Measurements from ENCODE around the gene DDO. TPM values are rescaled to one million over a fixed set of nuclear protein-coding genes. Genes with fewer than 3 reads are reported as not detected.

Gene DDO
- total RNA-seq, 2 donors from 2014 or later, result 4.4 to 13.7 TPM

- Histone ChIP-seq H3K9me3 (no peaks in the 10 kb centered on the region), H3K4me3 (no peak overlapping the region), H3K36me3 (no peaks in the 10 kb centered on the region), H3K4me1 (peaks cover 0 to 33% of the 10 kb centered on the region in 2 donors), H3K27ac (no peak overlapping the region), H3K27me3 (no peaks in the 10 kb centered on the region)
- no peak for DNase-seq (ENCODE audit: low spot score)
- no peak for TF ChIP-seq CTCF (IDR thresholded peaks at IDR 0.05)
Measured at GRCh38 chr6:110398778-110399177, 16.6 kb downstream of the DDO start.

GRCh38 chr6:110395221-110395620 lies 20.2 kb downstream of the DDO start:
- H3K4me3 ChIP-seq, result no peak overlapping the region
- TF ChIP-seq CTCF (IDR thresholded peaks at IDR 0.05), result no peak
- peak overlapping the region; percentile 14 to 54 for H3K27ac ChIP-seq
- H3K27me3 ChIP-seq, result no peaks in the 10 kb centered on the region
- DNase-seq (ENCODE audit: low spot score), result no peak
- no peaks in the 10 kb centered on the region for H3K36me3 ChIP-seq
- peaks cover 0 to 33% of the 10 kb centered on the region in 2 donors for H3K4me1 ChIP-seq
- no peaks in the 10 kb centered on the region for H3K9me3 ChIP-seq

GRCh38 chr6:110394409-110394808 lies 21.0 kb downstream of the DDO start:
- peak overlapping the region; percentile 14 to 54 for H3K27ac ChIP-seq
- H3K36me3 ChIP-seq, result no peaks in the 10 kb centered on the region
- no peak overlapping the region for H3K4me3 ChIP-seq
- peaks cover 0 to 32% of the 10 kb centered on the region in 2 donors for H3K4me1 ChIP-seq
- DNase-seq (ENCODE audit: low spot score), result no peak
- no peak for TF ChIP-seq CTCF (IDR thresholded peaks at IDR 0.05)
- H3K9me3 ChIP-seq, result no peaks in the 10 kb centered on the region
- H3K27me3 ChIP-seq, result no peaks in the 10 kb centered on the region

- Histone ChIP-seq H3K27me3 (no peaks in the 10 kb centered on the region), H3K4me1 (peaks cover 0 to 29% of the 10 kb centered on the region in 2 donors), H3K36me3 (no peaks in the 10 kb centered on the region), H3K27ac (no peak overlapping the region), H3K4me3 (no peak overlapping the region), H3K9me3 (no peaks in the 10 kb centered on the region)
- no peak for TF ChIP-seq CTCF (IDR thresholded peaks at IDR 0.05)
- DNase-seq (ENCODE audit: low spot score), result no peak
Measured at GRCh38 chr6:110392727-110393126, 22.6 kb downstream of the DDO start.

- Histone ChIP-seq H3K36me3 (no peaks in the 10 kb centered on the region), H3K4me1 (peaks cover 0 to 18% of the 10 kb centered on the region in 2 donors), H3K9me3 (no peaks in the 10 kb centered on the region), H3K27ac (no peak overlapping the region), H3K4me3 (no peak overlapping the region), H3K27me3 (no peaks in the 10 kb centered on the region)
- no peak for DNase-seq (ENCODE audit: low spot score)
- no peak for TF ChIP-seq CTCF (IDR thresholded peaks at IDR 0.05)
Measured at GRCh38 chr6:110390404-110390803, 25.0 kb downstream of the DDO start.

GRCh38 chr6:110389689-110390382 lies 25.5 kb downstream of the DDO start:
- Histone ChIP-seq H3K27ac (no peak overlapping the region), H3K4me3 (no peak overlapping the region), H3K4me1 (peaks cover 0 to 12% of the 10 kb centered on the region in 2 donors), H3K27me3 (no peaks in the 10 kb centered on the region), H3K36me3 (no peaks in the 10 kb centered on the region), H3K9me3 (no peaks in the 10 kb centered on the region)
- TF ChIP-seq CTCF (IDR thresholded peaks at IDR 0.05), result no peak
- DNase-seq (ENCODE audit: low spot score), result no peak
